IPS-NIHi7 (cell line): ENCODE data around the gene MTMR11.
"Not testable (repeated sequence)": the region's sequence is repeated elsewhere in the genome, so short reads cannot be mapped to it uniquely, and the experiment has no call there.

ENCODE experiments used
- DNase-seq: peaks from one replicate; pipeline ENCODE4 v3.0.0; 2012; ENCODE audit warnings: mixed read lengths; ENCODE audit errors: extremely low spot score

The MTMR11 gene

DNA sequence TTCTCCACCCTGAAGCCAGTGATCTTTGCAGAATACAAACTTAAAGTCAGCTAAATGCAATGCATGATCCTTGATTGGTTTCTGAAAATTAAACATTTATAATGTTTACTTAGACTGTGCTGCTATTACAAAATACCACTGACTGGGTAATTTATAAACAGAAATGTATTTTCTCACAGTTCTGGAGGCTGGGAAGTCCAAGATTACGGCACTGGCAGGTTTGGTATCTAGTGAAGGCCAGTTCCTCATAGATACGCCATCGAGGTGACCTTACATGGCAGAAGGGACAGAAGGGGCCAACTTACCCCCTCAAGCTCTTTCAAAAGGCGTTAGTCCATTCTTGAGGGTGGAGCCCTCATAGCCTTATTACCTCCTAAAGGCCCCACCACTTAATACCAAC, 40.1 kb downstream of the MTMR11 start:
- DNase-seq = no peak

GRCh38 chr1:149888999-149889289, 47.7 kb downstream of the MTMR11 start:
- no peak for DNase-seq

DNA sequence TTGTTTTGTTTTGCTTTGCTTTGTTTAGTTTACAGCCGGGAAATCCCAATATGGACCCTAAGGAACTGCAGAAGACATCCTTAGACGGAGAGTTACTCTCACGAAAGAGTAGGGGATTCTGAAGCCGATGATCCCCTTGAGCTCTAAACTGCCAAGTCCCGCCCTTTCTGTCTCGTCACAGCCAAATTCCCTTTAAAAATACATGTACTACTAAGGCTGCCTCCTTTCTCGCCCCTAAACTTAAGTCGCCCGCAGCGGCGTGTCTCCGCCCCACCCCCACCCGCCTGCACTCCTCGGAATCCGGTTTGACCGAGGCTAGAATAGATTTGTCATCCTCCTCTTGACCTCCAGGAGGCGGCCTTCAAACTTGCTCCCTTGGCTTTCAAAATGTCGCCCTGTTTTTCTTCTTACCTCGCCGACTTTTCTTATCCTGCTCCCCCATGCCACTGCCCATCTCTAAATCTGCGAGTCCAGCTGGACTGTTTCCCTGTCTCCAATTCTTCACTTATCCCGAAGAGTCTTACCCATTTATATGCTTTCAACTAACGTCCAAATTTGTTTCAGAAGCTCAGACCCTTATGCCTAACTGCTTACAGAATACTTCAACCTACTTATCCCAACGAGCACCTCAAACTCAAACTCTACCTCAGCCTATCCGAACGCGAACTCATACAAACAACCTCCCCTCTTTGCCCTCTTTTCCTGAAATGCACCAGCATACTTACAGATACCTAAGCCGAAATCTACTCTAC, 48.3 kb downstream of the MTMR11 start:
- peak; percentile 69 for DNase-seq

DNA sequence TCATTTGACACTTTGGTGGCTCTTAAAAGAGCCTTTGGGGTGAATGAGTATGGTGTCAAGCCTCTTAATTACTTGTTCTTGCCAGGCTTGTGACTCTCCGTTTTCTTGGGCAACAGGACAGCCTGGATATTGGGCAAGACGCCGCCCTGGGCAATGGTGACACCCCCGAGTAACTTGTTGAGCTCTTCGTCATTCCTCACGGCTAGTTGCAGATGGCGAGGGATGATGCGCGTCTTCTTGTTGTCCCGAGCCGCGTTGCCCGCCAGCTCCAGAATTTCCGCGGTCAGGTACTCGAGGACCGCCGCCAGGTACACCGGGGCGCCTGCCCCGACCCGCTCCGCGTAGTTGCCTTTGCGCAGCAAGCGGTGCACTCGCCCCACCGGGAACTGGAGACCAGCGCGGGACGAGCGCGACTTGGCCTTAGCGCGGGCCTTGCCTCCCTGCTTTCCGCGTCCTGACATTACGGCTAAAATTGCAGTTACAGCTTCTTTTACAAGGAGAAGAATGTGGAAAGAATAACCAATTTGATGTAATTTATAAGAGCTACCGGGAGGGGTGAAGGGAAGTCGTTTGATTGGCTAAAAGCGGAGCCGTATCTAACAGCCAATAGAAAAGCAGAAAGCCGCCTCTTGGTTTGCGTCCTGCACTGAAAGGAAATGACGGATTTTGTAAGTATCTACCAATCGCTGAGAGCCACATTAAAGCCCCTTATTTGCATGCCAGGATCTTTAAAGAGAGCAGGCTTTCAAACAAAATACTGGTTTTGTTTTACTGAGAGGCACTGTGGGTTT, 49.0 kb downstream of the MTMR11 start:
- peak; percentile 66 for DNase-seq

GRCh38 chr1:149887196-149887455, 49.6 kb downstream of the MTMR11 start:
- not testable (repeated sequence) for DNase-seq

DNA sequence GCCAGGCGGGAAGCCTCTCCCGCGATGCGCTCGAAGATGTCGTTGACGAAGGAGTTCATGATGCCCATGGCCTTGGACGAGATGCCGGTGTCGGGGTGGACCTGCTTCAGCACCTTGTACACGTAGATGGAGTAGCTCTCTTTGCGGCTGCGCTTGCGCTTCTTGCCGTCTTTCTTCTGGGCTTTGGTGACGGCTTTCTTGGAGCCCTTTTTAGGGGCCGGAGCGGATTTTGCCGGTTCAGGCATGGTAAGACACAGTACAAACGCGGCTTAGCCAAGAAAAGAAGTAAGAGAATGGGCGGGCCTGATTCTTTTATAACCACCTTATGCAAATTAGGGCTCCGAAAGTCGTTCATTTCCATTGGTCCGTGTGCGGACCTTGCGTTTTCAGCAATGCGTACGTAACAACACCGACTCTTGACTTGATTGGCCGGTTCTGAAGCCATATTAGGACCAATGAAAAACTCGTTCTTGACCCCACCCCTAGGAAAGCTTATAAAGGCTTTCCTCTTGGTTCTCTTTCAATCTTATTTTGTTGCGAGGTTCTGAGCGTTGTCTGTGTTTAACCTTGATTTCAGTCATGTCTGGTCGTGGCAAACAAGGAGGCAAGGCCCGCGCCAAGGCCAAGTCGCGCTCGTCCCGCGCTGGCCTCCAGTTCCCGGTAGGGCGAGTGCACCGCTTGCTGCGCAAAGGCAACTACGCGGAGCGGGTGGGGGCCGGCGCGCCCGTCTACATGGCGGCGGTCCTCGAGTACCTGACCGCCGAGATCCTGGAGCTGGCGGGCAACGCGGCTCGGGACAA, 50.1 kb downstream of the MTMR11 start:
- DNase-seq = peak; percentile 82

DNA sequence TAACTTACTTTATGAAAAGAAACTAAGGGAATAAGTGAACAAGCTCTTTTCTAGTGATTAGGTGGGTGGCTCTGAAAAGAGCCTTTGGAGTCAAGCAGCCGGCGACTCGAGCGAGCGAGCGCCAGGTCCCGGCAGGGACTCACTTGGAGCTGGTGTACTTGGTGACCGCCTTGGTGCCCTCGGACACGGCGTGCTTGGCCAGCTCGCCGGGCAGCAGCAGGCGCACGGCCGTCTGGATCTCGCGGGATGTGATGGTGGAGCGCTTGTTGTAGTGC, 50.6 kb downstream of the MTMR11 start:
- DNase-seq = not testable (repeated sequence)

DNA sequence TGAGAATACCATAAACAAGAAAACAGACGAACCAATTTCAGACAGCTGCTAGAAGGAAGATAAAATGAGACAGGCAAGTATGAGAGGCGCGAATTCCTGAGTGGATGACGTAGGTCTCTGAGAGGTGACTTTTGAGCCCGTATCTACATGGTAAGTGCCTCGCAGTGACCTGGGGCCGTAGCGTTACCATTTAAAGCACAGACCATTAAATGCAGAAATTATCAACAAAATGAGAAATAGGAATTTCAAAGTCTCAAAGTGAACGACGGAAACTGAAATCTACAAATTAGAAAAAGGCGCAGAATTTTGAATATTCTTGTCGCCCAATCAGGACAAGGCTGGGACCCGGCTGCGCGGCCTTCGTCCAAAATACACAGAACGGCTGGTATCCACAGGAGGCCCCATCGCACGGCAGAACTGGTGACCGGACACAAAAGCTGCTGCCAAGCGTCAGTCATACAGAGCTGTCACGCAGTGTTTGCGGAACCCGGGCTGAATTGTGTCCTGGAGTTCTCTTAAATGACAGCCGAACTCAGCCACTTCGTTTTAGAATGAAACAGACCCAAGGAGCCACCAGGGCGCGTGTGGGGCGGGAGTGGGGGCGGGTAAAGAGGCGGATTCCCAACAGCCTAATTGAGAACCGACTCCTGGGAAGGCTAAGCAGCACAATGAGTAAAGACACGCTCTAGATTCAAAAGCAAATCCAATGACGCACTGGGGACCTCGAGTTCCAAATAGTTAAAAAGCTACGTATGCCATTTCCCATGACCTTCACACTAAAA, 51.1 kb downstream of the MTMR11 start:
- no peak for DNase-seq

- no peak for DNase-seq
These were observed 52.0 kb downstream of the MTMR11 start for GRCh38 chr1:149884433-149885338.

GRCh38 chr1:149883598-149884247, 53.0 kb downstream of the MTMR11 start:
- DNase-seq = no peak

GRCh38 chr1:149881876-149882275, 54.8 kb downstream of the MTMR11 start:
- DNase-seq = no peak

- DNase-seq = no peak
These were observed 57.1 kb downstream of the MTMR11 start for GRCh38 chr1:149879556-149879955.
